Gastroesophageal sphincter (tissue), 3 donors: ENCODE results near the gene SLC38A9.

ENCODE experiments used
- POLR2A ChIP-seq, 2 donors: fragments of 450-650 bp; IDR thresholded peaks; one replicate each; pipeline ENCODE4 v1.6.1; 2017; ENCODE audit warnings: antibody characterized with exemption in 2 of 2, mild to moderate bottlenecking in 2 of 2, moderate library complexity in 1 of 2
- POLR2AphosphoS5 ChIP-seq: sonication (generic); formaldehyde crosslinking; IDR thresholded peaks from one replicate; pipeline ENCODE4 v1.6.1; 2017; ENCODE audit warnings: antibody characterized with exemption
- TF ChIP-seq, protein P1 (sequence below), 4 experiments: fragments of 200-600 bp in 2 of 4; fragments of 450-650 bp in 2 of 4; sonication (generic) in 1 of 4; IDR thresholded peaks; one replicate each; pipeline ENCODE4 v1.5.1; 2017 to 2019; ENCODE audit warnings: antibody characterized with exemption in 4 of 4, mild to moderate bottlenecking in 2 of 4, moderate library complexity in 2 of 4

DNA sequence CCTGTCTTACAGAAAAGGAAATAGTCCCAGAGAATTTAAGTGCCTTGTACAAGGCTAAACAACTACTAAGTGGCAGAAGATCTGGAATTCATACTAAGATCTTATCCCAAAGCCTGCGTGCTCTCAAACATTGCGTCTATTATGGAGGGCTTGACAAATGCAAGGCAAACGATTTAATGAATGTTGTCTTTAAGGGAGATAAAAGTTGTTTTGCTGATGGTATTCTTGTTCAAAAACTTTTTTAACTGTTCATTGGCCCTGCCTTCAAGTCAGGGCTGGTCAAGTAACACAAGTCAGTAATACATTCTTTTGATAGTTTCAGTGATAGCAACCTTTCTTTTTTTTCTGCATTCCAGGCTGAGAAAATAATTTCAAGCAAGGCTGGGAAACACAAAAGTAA is 1.7 kb upstream of the SLC38A9 start:
- TF ChIP-seq, protein P1, sequence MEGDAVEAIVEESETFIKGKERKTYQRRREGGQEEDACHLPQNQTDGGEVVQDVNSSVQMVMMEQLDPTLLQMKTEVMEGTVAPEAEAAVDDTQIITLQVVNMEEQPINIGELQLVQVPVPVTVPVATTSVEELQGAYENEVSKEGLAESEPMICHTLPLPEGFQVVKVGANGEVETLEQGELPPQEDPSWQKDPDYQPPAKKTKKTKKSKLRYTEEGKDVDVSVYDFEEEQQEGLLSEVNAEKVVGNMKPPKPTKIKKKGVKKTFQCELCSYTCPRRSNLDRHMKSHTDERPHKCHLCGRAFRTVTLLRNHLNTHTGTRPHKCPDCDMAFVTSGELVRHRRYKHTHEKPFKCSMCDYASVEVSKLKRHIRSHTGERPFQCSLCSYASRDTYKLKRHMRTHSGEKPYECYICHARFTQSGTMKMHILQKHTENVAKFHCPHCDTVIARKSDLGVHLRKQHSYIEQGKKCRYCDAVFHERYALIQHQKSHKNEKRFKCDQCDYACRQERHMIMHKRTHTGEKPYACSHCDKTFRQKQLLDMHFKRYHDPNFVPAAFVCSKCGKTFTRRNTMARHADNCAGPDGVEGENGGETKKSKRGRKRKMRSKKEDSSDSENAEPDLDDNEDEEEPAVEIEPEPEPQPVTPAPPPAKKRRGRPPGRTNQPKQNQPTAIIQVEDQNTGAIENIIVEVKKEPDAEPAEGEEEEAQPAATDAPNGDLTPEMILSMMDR (IDR thresholded peaks at IDR 0.05): no peak
- TF ChIP-seq POLR2AphosphoS5: no peak
- no peak for TF ChIP-seq POLR2A (IDR thresholded peaks at IDR 0.05)
